HG03457 (cell line): ENCODE data around the gene PDE6H.

Experiments used
- ATAC-seq: cut with Tn5 transposase; IDR thresholded peaks from one replicate; pipeline ENCODE4 v1.9.1; 2021; ENCODE audit warnings: moderate number of reproducible peaks; ENCODE audit not compliant: unreplicated experiment

Gene PDE6H

DNA sequence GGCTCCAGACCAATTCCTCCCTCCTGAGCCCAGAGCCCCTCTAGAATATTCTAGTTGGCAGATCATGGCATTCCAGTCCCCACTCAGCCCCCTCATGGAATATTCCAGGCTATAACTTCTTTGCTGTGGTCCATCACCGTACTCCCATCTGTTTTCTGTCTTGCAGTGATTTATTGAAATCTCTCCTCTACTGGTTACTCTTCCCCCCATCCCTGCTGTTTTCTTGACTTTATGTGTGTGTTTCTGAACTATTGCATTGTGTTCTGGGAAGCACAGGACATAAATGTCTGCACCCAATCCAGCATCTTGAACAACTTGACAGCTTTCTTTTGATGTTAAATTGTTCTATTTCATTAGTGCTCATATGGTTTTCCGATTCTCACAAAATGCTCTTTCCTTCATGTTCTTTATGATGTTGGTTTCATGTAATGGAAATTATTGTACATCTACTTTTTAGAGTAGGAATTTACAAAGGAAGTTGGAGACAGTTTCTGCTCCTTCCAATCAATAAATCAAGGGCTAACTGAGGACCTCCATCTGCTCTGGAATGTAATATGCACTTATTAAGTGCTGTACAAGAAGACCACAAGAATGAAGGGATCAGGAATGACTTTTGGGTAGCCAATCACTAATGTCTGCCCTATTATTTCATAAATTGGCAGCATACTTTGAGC is 26.3 kb downstream of the PDE6H start:
- ATAC-seq = no peak

DNA sequence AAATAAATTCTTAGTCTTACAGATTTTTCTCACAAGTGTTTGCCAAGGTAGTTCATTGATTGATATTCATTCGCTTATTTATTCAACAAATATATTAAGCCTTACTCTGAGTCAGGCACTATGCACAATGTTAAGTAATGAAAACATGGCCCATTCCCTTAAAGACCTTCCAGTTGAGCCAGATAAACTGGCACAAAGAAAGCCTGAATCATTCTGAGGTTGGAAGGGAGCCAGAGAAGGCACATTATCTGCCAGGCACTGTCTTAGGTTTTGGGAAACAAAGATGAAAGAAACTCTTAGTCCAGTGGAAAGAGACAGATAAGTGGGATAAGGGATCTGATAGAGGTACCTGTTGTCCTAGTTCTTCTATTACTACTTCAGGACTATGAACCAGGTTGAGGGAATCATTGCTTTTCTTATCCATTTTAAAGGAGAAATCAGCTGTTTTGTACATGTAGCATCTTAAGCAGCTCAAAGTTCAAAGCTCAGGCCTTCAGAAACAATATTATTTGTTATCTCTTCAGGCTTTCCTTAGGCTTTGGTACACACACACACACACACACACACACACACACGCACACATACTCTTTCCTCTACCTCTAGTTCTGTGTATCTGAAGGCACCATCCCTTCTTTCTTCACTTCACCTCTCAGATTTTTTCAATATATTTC is 27.0 kb downstream of the PDE6H start:
- no peak for ATAC-seq

DNA sequence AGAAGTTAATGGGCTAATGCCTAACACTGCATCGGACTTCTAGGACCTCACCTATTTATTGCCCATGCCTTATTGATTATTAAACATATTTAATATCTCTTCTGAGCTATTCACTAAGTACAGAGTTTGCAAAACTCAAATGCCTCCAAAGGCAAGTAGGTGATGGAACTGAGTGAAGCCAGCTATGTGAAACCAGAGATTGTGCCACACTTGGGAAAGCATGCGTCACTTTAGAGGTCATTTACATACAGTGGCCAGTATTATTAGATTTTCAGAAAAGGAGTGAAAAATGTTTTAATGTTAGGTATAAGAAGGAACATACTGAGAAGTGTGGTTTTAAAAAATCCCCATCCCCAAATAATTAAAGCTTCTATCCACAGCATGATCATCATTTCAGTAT is 27.7 kb downstream of the PDE6H start:
- no peak for ATAC-seq

DNA sequence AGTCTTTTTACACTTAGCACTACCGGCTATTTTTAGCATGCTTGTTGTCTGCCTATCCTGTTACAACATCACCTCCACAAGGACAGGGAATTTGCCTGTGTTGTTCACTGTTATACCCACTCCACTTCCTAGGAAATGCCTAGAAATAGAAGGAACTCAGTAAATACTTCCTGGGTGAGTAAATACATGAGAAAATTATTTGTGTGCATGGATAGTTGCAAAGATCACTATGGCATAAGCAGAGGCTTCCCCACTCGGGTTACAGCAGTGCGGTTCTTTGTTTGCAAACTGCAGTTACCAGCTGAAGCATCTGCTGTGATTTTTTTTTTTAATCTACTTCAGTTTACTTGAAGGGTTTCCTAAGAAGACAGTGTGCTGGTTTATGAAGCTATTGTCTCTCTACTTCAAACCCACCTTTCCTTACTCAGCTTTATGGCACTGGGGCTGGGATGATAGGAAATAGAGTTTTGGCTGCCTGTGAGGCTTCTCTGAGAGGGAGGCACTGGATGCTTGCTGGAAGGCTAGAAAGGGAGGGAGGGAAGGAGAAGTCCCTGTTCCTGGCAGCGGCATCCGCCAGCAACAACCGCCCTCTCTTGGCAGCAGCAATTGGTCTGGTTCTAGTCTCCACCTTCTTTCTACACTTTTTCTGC is 29.0 kb downstream of the PDE6H start:
- ATAC-seq = no peak

DNA sequence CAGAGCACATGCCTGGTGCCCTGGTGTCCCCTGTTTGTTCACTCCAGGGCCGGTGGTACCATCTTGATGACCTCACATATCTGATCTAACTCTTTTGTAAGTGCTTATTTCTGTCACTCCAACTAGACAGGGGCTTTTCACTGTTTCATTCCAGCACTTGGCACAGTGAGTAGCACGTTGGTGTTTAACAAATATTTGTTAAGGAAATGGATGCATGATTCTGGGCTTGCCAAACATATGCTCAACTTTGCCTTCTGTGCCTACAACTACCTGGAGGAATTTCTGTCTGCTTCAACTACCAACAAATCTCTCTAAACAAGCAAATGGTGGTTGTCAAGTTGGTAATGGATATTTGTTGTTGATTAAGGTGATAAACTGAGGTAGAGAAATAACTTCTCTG is 31.6 kb downstream of the PDE6H start:
- ATAC-seq = no peak

DNA sequence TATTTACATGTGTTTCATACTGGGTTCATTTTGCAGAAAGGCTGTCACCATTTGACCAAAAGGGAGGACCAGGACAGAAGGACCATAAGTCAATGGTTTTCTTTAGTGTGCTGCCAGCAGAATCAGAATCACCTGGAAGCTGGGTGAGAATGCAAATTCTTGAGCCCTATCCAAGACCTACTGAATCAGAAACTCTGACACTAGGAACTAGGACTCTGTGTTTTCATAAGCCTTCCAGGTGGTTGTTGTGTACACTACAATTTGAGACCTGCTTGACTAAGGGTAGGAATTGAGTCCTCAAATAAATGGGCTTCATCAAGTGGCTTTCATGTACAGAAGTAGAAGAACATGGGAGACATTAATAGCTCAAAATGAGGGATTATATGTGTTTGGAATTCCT is 32.2 kb downstream of the PDE6H start:
- no peak for ATAC-seq

DNA sequence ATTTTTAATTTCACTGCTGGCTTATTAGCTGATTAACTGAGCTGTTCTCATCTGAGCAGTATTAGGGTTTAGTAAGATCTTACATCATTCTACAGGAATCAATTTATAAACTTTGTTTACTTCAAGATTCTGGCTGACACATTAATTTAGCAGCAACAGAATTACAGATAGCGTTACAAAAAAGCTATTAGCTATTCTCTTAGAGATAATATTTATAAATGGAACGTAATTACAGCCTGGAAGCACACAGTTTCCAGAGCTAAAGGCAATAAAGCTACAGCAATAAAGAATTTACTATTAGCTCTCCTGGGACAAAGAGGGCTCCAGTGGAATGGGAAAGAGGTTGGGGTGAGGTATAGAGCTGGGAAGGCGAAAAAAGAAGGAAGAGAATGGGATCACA is 34.7 kb downstream of the PDE6H start:
- no peak for ATAC-seq

DNA sequence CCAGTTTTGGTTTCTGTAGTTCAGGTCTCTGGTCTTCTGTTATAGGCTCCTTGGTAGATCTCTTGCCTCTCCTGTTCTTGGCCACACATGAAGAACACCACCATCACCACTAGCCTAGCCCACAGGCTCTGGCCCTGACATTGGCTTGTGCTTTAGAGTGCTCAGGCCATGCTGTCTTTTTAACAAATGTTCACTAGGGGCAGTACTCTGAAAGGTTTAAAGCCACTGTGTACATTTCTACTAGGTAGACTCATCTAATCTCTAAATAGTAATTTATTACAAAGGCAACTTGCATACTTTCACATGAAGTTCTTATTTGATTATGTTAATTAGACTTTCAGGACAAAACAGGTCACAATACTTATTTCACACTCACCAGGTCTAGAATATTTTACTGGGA is 38.3 kb downstream of the PDE6H start:
- ATAC-seq = no peak

DNA sequence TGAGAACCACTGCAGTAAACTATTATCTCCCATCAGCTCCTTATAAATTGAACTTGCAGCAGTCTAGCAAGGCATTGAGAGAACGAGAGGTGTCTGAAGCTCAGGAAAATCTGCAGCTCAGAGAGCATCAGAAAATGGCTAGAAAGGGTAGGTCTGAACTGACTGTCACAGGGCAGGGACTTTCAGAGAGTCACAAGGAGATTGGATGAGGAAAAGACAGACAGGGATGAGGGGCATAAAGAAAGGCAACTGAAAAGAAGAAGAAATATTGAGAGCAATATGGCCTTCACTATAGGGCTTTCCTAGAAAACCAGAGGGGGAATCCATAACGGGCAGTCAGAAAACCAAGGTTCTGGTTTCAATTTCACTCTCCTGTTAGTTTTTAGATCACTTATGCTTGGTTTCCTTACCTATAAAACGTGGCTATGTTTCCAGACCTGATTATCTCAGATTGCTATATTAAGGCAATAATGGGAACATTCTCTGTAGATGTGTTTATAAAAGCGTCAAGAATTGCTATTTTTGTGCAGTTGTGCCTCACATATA is 40.9 kb downstream of the PDE6H start:
- no peak for ATAC-seq

DNA sequence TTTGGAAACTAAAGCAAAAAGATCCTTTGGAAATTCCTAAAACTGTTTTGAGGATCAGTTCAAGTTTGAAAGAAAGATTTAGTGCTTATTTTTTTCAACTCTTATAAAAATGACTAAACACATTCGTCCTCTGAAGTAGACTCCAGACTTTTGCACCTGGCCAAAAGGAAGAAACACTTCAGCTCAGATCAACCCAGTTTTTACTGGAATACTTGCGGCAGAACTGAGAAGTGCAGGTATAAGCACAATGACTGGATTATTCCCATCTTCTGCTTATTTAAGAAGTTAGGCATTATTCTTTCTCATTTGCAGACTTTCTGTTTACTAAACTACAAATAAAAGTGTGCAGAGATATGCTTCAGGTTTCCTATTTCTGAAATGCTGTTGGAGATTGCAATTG is 41.9 kb downstream of the PDE6H start:
- ATAC-seq = no peak

DNA sequence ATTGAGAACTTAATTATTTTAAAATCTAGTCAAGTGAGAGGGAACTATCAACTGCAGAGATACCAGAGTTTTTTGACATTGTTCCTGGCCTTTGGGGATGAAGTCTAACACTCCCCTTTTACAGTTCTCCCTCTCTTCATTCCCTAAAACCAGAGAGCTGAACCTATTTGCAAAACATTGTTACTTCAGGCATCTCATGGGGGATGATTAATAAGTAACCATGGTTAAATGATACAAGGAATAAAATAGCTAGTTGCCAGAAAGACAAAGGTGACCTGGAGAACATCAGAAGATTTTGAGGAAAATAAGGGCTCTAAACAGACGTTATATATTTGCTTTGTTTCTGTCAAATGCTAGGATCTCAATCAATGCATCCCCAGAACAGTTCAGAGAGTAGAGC is 42.3 kb downstream of the PDE6H start:
- ATAC-seq = no peak

DNA sequence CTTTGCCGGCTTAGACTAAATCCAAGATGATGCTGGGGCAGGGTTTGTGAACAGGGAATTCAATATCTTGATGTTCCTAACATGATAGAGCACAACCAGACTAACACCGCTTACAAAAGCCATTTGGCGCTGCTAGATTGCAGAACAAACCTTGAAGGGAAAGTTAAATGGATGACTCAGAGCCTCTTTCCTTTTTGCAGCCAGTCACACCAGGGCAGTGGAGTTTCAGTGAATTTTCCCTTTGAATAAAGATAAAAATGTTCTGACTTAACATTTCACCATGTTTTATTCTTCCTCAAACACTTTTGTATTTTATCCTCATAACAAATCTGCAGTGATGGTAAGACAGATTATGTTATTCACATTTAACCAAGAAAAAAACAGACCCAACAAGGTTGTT is 47.3 kb downstream of the PDE6H start:
- no peak for ATAC-seq
